GM19043 (cell line): ENCODE results near the gene CPT1B.

Experiments used
- ATAC-seq: cut with Tn5 transposase; IDR thresholded peaks from one replicate; pipeline ENCODE4 v1.9.1; 2021; ENCODE audit warnings: low read depth; ENCODE audit not compliant: unreplicated experiment

CPT1B gene

GRCh38 chr22:50587407-50587806, 9.2 kb upstream of the CPT1B start:
- no peak for ATAC-seq

DNA sequence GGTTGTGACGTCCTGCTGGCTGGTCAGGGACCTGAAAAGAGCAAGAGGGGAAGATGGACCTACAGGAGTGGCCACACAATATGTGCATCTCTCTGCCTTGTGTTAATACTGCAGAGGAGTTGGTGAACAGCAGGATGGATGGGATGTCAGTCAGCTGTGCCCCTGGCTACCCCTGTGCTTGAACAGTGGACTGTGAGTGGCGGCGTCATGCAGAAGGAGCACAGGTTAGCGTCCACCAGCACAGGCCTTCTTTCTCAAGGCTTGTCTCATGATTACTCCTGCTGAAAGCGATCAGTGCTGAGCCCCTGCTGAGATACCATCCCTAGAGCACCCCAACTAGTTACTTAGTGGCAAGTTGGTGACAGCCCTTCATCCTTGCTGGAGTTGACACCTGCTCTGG, 8.2 kb upstream of the CPT1B start:
- no peak for ATAC-seq

GRCh38 chr22:50585781-50586180, 7.6 kb upstream of the CPT1B start:
- no peak for ATAC-seq

DNA sequence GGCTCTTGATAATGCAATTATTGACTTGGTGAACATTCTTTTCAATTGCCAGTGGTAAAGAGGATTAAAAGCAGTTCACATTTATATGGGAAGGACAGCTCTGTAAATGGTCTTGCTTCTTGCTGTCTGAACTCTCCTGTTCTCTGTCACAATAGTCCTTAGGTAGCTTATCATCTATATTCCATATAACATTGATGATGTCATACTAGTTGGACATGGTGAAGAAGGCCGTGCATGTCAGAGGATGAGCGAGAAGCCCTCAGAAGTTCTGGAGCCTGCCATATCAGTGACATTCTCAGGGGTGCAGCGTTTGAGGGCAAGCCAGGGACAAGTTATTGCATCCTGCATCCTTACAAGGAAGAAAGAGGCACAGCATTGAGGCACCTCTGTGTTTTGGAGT, 7.0 kb upstream of the CPT1B start:
- no peak for ATAC-seq

DNA sequence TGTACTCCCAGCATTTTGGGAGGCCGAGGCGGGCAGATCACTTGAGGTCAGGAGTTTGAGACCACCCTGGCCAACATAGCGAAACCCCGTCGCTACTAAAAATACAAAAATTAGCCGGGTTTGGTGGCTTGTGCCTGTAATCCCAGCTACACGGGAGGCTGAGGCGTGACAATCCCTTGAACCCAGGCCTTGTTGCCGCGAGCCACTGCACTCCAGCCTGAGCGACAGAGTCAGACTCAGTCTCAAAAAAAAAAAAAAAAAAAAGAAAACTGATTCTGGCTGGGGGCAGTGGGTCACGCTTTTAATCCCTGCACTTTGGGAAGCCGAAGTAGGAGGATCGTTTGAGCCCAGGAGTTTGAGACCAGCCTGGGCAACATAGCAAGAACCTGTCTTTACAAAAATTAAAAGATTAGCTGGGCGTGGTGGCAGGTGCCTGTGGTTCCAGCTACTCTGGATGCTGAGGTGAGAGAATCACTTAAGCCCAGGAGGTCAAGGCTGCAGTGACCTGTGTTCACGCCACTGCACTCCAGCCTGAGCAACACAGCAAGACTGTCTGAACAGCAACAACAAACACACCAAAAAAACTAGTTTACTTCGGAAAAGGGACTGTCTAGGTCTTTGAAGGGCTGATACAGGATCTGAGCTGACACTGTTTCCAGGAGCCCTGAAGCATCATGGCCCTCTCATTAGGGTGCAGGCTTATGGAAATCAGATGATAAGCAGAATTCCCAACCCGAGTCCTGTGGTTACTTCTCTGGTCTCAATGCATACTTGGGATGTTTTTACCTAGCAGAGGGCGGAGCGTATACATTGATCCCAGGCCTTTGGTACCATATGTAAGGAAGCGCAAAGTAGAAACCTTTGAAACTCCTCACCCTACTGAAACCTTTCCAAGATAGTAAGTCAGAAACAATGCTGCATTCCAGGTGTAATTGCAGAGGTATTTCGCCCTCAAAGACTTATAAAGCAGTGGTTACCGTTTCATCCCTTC, 6.2 kb upstream of the CPT1B start:
- no peak for ATAC-seq

DNA sequence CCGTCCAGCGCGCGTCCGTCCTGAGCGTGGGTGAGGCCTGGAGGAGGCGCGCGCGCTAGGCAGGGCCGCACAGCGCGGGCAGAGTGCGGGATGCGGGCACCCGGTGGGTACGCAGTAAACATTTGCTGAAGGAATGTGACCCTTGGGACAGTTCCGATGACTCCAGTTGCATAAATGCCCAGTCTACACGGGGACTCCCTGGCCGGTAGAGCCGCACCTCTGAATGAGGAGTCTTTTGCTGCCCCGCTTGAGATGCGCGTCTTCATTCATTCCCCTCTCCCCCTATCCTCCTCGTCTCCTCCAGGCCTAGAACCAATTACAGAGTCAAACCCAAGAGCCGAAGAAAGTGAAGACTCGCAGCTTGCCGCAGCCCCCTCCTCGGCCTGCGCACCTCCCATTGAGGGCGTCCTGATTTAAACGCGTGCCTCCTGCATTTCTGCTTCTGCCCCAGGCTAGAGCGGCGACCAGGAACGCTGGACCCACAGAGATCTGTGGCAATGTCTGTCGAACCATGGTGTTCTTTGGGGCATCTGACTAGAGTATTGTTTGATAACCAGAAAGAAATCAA, 5.2 kb upstream of the CPT1B start:
- ATAC-seq = no peak

- peak; percentile 91 for ATAC-seq
These were observed 4.5 kb upstream of the CPT1B start, which contains the start of gene CHKB for GRCh38 chr22:50582493-50583293. Gene CHKB (minus strand): TSS chr22:50582849. CDS start chr22:50582781, 68 bp downstream.

GRCh38 chr22:50581950-50582492, 3.8 kb upstream of the CPT1B start:
- ATAC-seq = peak; percentile 12

GRCh38 chr22:50581031-50581949, 3.1 kb upstream of the CPT1B start:
- no peak for ATAC-seq

DNA sequence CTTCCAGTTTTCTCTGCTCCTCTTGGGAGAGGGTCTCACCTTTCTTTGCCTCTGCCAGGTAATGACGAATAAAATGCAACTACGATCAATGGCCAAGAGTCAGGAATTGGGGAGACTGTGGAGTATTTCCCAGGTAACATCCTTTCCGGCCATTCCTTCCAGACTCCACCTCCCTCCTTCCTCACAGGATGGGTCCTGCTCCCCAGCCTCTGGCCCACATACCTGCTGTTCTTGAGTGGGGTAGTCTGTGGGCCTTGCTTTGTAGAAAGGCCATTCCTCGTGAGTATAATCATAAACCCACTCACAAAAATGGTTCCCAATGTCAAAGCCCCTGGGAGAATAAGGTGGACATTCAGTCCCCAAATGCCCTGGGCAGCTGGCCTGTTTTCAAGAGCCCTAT, 1.5 kb upstream of the CPT1B start:
- ATAC-seq = no peak

- no peak for ATAC-seq
These were observed 616 bp upstream of the CPT1B start for GRCh38 chr22:50578776-50579310.

GRCh38 chr22:50577697-50577986, 585 bp downstream of the CPT1B start:
- ATAC-seq = no peak

DNA sequence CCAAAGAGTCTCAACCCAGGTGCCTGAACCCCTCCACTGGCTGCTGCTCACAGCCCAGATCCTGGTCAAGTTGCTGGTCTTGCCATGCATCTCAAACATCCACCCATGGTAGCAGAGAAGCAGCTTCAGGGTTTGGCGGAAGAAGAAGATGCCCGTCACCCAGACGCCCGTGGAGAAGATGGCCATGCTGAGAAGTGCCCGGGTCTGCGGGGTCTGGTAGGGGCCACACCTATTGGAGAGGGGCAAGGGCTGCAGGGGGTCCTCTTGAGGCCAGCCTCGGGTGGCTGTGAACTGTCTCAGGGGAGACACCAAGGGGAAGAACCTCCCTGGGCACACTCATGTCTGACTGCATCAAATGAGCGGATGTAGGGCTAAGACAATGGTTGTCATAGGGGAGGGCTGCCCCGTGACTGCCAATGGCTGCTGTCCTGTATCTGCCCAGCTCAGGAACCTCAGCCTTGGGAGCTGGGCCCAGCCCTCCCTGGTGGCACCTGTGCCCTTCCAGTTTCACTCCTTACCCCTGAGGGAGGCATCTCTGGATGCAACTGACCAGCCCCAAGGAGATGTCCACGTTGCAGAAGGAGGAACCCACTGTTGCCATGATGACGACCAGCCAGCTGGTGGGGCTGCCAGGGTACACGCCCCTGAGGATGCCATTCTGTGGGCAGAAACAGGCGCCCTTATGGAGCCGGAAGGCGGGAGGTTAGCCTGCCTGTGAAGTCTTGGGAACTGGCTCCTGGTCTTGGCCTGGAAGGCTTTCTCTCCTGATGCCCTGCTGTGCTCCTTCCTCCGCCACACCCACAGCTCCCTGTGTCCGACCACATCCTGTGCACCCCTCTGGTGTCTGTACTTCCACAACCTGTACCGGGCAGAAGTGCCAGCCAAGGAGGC, 1.2 kb downstream of the CPT1B start:
- ATAC-seq = no peak

- ATAC-seq = no peak
These were observed 2.2 kb downstream of the CPT1B start for GRCh38 chr22:50576070-50576469.

- no peak for ATAC-seq
These were observed 2.7 kb downstream of the CPT1B start for GRCh38 chr22:50575426-50575941.

- ATAC-seq = no peak
These were observed 3.9 kb downstream of the CPT1B start for GRCh38 chr22:50574383-50574755.

- ATAC-seq = no peak
These were observed 4.5 kb downstream of the CPT1B start for GRCh38 chr22:50573491-50574382.

DNA sequence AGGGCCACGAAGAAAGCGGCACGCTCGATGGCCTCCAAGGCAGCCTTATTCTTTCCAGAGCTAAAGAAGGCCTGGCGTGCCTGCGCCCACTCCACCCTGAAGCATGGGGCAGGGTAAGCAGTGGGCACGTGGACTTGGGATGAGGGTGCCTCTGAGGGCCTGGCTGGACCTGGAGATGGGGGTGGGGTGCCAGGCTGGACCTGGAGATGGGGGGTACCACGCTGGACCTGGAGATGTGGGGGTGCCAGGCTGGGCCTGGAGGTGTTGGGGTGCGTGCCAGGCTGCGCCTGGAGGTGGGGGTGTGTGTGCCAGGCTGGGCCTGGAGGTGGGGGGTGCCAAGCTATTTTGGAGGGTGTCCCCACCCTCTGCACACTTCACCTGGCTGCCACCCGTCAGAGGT, 5.3 kb downstream of the CPT1B start:
- ATAC-seq = no peak
